GM19035 (cell line): ENCODE data around the gene ANKRD60.

Experiments
- ATAC-seq: cut with Tn5 transposase; IDR thresholded peaks from one replicate; pipeline ENCODE4 v1.9.1; 2021; ENCODE audit not compliant: unreplicated experiment

Gene ANKRD60, protein sequence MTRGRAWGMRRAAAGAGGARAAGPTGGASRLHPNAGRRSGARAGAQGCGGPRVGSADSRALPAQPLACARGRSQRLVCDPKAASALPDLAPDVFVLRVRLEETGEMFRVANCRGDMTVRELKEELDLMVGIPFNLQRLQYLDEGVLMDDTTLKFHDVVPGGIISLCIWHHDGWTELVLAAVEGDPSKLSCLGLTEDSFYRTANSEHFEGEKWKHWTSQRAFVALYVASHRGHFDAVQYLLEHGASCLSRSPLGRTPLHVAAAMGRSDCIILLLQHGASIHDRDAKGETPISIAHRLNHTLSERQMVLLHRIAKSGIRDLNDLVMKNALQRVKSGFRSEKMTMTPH

DNA sequence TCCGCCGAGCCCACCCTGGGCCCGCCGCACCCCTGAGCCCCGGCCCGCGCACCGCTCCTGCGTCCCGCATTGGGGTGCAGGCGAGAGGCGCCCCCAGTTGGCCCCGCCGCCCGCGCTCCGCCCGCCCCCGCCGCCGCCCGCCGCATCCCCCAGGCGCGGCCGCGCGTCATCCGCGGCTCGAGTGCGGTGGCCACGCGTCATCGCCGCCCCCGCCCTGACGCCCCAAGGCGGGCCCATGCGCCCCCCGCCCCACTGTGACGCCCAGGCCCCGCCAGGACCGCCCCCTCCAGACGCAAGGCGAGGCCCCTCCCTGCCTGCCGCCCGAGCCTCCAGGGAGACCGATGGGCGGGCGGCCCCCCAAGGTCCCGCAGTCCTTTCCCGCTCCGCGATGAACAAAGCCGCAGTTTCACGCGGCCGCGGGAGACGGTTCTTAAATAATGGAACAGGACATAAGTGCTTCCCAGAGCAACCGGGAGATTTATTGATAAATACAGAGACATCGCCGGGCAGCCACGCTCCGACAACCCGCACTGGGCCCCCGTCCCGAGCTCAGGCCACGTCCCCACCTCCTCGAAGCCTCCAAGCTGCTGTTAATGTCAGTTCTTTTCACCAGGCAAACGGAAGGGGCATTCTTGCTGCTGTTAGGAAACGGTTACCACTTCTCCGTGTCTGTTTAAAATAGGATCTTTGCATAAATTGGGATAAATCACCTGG is at the start of gene ANKRD60:
Gene ANKRD60 (minus strand): TSS at position 170 of the 714 bp plus-strand sequence. CDS start 0 bp downstream, at position 170.
- ATAC-seq, result no peak

DNA sequence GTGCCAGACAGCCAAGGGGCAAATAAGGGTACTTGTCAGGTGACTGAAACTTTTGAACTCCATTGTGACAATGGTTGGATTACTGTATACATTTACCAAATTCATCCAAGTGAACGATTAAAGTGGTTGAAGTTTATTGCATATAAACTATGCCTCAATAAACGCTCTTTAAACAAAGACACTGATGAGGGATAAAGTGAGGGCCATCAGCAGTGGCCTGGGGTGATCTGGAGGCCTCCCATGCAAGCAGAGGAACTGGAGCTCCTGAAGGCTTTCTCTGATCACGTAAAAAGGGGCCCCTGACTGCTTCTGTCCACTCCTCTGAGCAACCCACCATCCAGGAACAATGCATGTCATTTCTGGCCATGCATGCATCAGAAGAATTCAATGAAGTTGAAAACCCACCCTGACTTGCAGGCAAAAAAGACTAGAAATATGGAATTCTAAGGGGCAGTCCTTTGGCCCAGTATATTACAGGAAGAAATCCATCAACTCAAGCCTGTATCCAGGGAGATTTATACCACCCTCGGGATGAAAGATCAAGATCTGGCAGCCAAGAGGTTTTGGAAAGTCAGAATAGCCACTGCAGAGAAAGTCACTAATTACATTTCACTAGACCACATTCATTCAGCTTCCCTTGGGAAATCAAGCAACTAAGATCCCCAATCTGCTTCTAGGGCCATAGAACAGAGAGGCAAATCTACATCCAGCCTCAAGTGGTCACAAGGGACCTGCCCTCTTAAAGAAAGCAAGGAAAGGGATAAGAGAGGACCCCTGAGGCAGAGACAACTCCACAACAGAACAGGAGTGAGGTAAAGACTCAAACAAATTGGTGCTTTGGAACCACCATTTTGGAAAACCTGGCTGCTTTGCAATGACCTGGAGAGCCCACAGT is 49.4 kb upstream of the ANKRD60 start:
- ATAC-seq, result no peak

DNA sequence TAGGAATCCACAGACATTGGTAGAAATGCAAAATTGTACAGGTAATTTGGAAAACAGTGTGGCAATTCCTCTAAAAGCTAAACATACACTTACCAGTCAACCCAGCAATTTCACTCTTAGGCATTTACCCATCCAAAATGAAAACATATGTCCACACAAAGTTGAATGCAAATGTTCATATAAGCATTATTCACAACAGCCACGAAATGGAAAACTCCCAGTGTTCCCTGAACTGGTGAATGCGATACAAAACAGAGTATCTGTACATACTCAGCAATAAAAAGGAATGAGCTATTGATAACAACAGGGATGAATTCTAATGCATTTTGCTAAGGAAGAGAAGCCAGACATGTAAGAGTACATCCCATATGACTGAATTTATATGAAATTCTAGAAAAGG is 48.7 kb upstream of the ANKRD60 start:
- no peak for ATAC-seq

DNA sequence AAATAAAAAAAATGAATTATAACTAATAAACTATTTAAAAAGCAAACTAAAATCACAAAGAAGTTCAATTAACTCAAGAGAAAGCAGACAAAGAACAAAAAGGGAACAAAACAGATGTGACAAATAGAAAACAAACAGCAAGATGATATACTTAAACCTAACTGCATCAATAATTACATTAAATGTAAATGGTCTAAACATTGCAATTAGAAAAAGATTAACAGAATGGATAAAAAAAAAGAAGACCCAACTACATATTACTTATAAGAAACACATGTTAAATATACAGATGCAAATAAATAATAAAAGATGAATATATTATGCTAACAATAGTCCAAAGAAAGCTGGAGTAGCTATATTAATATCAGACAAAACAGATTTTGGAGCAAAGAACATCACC is 45.9 kb upstream of the ANKRD60 start:
- no peak for ATAC-seq

DNA sequence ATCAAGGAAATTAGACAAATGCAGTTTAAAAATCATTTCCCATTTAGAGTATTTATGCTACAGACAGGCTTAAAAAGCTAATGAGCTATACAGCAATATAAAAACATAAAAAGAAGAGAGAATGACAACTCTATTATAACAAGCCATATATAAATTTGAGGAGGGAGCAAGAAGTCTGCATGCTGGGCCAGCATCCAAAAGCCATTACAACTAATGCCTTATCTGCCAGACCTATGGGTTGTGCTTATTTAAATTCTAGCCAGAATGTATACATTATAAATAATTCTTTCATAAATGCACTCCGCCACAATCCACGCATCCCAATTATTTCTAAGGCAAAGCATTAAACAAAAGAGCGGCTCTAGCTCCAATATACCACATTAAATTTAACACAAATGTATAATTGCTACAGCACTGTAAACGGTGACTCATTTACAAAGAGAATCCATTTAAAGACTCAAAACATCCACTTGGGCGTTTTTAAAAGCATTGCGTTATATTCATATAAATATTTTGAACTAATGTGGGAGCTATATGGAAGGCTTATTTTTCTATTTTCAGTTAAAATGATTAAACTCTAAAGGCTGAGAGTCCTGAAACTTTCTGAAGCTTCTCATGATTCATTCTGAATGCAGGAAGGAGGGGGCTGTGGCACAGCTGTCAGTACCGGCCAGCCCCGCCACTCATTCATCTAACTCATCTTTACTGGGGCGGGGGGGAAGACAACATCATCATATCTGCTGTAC is 43.3 kb upstream of the ANKRD60 start:
- no peak for ATAC-seq

DNA sequence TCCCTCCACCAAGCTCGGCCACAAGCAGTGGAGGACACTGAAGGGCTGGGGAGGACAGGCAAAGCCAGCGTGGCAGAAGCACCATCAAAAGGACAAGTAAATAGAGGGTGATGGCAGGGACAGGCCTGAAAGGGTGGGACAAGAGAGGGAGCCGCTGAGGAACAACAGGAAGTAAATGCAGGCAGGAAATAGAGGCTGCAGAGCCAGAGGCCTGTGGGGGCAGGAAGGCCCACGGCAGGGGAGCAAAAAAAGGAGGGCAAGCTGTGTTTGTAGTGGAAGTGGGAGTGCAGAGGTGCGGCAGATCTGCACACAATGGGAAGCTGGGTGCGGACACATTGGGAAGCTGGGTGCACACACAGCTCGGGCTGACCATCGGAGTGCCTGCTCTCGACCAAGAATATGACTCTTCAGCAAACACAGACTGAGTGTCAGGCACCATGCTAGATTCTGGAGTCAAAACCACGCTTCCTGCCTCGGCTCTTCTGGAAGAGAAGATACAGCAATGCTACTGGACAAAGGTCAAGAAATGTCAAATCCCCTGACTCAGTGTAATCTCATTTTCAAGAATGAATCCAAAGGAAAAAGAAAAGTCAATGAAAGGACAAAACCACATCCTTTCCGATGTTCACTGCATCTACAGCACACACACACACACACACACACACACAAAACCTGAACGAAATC is 40.6 kb upstream of the ANKRD60 start:
- ATAC-seq, result no peak

DNA sequence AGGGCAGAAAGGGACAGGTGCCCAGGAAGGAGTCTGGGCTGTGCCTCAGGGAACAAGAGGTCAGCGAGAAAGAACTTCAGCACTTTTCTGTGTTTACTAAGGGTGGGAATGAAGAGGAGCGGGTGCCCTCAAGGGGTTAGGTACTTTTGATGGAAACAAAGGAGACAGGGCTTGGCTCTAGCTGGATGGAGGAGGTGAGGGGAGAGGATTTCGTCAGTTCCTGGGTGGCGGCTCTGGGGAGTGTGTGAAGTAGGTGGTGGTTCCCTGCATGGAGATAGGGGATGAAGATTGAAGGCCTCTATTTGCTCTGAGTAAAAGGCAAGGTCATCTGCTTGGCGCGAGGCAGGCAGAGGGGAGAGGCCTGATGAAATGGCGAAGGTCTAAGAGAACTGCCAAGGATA is 40.0 kb upstream of the ANKRD60 start:
- ATAC-seq, result no peak

DNA sequence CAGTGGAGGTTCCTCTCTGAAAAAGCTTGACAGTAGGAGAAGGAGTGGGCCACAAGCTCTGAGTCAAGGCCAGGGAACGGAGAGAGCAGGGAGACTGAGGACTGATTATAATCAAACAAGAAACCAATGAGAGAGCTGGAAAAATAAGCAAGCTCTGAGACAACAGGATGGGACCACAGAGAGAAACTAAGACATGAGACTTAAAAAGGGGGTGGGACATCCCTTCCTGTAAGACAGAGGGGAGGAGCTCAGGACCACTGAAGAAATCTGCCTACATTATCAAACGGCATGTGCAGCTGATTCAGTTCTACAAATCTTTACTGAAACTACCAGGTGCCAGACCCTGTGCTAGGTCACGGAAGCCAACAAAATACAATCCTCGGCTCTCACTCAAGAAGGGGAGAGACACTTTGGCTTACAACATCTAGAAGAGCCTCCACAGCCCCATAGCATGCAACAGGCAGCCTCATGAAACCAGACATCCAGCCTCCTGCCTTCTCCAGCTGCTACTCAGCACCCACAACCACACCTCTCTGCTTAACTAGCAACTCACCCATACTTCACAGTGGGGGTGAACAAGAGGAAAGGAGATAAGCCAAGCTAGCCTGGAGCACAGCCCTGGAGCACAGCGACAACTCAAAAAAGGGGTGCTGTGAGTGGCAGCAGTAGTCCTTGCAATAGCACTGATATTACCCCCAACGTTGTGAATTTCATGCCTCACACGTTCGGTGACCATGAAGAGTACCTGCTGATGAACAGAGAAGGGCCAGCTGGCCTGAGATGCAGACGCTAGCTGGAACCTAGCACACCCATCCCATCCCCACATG is 39.1 kb upstream of the ANKRD60 start:
- no peak for ATAC-seq

DNA sequence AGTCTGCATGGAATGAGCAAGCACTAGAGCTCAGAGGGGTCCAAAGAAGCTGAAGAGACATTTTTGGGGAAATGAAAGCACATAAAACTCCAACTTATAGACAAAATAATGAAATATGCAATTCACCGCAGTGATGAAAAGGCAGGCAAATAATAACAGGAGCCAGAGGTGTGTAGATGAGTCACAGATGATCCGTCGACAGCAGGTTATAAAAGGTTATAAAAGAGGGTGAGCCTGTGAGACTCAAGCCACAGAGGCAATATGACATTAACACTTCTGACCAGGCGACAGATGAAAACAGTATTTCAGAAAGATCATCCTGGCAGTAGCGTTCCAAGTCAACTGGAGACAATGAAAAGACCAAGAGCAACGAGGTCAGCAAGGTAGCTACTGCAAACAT is 35.8 kb upstream of the ANKRD60 start:
- ATAC-seq, result no peak

DNA sequence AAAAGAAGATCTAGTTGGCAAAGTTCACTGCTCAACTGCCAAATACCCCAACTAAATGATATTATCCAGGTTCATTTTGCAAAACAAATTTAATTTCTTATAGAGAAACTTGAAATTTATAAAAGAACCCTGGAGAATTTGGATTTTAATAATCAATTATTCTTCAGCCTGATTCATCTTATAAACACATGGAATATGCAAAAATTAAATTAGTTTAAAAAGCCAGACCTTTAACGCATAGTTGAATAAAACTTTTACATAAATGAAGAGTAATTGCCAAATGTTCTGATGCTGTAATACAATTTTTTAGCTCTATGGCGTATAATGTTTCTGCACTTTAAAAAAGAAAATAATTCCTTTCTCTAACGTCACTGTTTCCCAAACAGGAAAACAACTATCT is 33.2 kb upstream of the ANKRD60 start:
- no peak for ATAC-seq

DNA sequence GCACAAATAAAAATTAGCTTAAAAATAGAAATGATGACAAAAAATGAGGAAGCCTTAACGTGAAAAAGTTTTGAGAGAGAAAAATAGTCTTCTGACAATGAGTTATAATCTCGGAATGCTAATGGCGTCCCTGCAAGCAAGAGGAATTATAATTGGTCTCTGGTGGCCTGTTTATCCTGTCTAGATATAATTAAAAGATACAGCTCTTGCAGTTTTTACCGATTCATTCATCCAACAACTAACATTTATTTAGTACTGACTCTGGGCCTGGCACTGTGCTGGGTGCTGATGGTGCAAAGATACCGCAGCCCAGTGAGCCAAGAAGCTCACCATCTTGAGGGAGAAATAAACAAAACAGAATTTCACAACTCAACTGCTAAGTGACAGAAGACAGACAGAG is 31.6 kb upstream of the ANKRD60 start:
- no peak for ATAC-seq

DNA sequence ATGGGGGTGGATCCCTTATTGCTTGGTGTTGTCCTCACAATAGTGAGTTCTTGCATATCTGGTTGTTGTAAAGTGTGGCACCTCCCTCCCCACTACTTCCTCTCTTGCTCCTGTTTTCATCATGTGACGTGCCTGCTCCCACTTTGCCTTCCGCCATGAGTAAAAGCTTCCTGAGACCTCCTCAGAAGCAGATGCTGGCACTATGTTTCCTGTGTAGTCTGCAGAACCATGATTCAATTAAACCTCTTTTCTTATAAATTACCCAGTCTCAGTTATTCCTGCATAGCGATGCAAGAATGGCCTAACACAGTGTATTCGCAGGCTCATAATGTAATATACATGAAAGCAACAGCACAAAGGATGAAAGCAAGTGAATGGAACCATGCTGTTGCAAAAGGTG is 28.4 kb upstream of the ANKRD60 start:
- ATAC-seq, result no peak

DNA sequence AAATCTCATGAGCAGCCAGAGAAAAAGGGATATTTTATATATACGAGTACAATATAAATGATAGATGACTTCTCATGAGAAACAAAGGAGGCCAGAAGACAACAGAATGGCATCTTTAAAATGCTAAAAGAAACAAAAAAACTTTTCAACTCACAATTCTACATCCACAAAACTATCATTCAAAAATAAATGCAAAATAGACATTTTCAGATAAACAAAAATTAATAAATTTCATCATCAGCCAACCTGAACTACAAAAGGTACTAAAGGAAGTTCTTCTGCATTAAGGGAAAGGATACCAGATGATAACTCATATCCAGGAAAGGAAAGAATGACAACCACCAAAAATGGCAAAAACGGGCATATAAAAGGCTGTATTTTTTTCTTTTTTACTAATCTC is 27.9 kb upstream of the ANKRD60 start:
- ATAC-seq, result no peak

DNA sequence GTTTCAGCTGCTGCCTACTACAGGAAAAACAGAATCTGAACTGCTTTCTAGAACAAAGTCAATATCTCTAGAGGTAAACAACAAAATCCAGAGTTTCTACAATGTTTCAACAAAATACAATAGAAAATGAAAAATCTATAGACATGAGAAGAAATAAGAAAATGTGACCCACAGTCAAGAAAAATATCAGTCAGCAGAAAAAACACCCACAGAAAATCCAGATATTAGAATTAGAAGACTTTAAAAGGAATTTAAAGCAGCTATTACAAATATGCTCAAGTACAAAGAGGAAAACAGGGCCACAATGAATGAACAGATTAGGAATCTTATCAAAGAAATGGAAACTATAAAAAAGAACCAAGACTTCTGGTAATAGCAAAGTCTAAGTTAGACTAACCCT is 26.4 kb upstream of the ANKRD60 start:
- ATAC-seq, result no peak

DNA sequence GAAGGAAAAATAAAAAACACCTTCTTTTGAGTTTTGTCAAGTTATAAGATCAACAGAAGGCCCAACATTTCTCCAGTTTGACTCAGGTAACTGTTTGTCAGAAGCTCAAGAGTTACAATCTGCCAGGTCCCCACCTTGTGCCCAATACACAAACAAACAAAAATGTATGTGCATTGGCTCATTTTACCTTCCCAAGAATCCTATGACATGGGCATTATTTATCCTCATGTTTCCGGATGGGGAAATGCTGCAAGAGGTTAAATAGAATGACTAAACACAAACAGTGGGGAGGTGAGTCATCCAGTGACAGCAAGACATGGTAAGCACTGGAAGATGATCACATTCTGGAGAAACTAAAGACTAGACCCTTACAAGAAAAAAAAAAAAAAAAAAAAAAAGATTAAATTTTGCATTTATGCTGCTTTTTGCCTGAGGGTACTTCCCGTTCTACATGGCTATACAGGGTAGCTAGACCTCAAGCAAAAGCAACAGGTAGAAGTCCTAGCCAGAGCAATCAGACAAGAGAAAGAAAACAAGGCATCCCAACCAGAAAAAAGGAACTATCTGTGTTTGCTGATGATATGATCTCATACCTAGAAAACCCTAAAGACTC is 23.6 kb upstream of the ANKRD60 start:
- no peak for ATAC-seq

DNA sequence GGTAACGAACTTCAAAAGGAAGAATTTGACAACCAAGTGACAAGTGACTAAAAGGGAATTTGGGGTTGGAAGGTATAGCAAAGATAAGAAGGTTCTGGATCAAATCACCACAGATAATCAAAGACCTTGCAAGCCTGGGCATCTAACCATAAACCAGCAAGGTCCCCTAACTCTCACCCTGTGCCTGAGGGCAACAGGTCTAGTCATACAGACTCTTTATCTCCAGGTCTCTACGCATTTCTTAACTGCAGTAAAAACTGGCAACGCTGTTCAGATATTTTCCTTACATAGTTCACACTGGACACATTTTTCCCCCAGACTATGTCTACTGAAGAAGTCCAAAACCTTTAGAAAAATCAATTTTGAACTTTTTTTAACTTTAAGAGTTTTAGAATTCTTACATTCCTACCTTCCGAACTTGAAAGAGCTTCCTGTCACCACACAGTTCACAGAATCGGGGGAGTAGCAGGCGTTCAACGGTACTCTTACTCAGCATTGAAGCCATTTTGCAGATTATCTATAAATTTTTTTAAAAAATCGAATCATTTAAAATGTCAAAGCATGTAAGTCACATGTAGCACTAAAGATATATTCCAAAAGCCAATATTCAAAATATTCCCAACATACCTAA is 23.0 kb upstream of the ANKRD60 start:
- ATAC-seq, result no peak

DNA sequence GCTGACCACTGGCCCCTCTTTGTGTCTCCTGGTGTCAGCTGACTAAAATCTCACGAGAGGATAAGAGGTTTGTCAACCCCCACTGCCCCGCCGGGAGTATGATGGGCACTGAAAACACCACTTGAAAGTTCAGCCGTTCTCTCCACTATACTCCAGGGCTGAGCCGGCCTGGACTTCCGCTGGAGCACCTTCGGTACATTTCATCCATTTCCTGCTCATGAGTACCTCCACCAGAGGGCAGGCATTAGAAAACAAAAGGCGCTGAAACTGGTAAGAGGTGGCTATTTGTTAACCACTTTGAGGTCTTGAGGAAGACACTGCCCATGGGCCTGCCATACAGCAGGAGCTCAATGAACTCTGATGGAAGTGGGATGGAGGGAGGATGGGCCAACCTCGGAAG is 17.9 kb upstream of the ANKRD60 start:
- no peak for ATAC-seq

DNA sequence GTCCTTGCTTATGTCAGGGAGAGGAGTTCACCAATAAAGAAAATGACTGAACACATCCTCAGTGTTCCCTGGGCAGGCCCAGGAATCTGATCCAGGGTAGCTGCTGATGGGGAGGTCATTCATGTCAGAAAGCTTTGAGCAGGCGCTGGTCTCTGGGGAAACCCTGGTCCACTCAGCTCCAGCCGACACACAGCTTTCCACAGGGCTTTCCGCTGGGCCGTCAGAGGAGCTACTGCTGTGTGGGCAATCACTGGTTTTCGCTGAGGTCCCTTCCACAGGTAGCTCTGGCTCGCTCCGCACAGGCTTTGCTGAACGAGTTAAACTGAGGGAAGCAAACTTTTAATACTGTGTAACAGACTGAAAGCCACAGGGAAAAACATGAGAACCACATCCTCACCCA is 17.5 kb upstream of the ANKRD60 start:
- no peak for ATAC-seq
